ENCODE measurements around the gene STIMATE.

The STIMATE gene

DNA sequence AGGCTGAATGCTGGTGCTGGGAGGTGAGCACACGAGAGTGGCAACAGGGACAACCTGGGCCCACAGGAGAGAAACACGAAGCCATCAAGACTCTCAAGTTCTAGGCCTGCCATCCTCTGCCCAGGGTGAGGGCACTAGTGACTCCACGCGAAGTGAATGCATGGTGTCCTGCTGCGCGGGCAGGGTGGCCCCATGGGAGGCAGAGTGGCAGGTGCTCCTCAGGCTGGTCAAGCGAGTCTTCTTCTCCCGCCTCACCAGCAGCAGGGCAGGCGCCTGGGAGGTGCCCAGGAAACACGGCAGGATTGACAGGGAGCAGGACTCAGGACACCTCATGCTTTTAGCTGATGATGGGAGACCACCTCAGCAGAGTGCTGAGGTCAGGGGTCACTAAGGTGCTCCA lies 26.9 kb downstream of the STIMATE start:
- DNase-seq, result no peak

DNA sequence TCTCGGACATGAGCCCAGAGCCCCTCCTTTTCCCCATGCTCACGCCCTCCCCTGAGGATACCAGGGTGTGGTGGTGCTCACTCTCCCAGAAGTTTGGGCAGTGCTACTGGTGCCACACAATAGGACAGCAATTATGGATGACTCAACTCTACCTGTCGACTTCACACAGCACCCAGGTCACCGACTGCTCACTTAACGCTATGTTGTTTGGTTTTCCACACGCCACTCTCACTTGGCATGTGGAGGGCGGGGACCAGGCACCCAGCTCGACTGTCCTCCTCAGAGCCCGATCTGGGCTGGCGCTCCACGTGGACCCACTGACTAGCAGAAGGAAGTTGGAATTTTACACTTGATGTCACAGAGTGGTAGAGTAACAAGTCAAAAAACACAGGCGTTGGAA lies 30.9 kb downstream of the STIMATE start:
- no peak for DNase-seq

DNA sequence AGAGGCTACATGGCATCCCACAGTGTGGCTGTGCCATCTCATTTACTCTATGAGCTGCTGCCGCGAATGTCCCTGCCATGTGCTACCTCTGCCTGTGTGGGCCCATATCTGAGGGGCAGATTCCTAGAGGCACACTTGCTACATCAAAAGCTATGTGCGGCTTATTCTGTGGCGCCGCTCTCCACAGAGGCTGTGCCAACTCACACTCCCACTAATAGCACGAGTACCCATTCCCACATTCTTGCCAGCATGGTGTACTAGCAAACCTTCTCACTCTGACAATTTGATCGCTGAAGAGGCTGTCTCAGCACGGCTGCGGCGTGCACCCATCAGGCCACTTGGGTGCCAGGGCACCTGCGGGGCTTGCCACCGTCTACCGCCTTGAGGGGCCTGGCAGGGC lies 31.4 kb downstream of the STIMATE start:
- DNase-seq, result peak in 1 of 51 donors; percentile 35

DNA sequence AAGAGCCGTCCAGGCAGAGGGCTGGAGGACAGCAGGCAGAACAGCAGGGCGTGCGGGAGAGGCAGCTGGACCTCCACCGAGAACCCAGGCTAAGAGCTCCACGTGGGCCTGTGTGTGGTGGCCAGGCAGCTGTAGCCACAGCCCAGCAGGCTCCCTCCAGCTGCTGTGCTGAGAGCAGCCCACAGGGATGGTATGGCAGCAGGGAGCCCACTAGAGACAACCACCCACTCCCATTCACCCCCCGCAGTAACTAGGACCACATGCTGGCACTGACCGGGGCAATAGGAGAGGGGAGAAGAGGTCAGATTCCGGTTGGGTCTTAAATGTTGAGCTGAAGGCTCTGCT lies 37.0 kb downstream of the STIMATE start:
- DNase-seq, result no peak

DNA sequence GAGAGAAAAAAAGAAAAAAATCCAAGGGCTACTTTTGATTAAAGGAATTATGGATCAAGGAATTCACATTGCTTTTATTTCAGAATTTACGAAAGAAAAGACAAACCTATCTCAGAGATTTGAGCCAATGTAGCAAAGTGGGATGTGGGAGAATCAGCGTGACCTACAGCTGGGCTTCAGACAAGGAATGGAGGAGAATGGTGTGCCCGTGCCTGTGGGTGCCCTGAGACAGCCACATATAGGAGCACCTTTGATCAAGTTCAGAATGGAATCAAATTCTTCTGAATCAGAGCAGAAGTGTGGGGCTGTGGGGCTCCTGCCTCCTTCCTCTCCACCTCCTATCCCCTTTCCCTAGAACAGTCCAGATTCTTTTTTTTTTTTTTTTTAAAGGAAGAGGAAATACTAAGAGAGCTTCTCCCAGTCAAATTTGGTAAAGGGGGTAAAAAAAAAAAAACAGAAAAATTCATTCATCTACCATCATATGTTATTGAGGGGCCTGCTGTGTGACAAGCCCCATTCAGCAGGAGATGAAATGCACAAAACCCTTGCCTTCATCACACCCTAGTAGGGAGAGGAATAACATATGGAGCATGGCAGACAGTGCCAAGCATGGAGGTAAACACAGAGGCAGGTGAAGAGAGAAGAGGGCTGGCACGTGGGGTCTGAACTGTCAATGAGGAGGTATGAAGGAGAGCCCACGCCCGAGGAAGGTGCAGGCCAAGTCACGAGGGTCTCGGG lies 37.5 kb downstream of the STIMATE start:
- DNase-seq, result no peak

DNA sequence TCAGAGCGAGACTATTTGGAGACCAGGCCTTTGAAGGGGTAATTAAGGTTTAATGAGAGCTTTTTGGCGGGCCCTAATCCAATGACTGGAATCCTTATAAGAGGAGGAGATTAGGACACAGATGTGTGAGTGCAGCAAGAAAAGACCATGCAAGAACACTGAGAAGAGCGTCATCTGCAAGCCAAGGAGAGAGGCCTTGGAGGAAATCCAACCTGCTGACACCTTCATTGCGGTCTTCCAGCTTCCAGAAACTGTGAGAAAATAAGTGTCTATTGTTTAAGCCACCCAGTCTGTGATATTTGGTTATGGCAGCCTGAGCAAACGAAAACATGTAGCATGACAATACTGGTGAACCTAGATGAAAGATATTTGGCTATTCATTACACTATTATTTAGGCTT lies 39.5 kb downstream of the STIMATE start:
- no peak for DNase-seq

DNA sequence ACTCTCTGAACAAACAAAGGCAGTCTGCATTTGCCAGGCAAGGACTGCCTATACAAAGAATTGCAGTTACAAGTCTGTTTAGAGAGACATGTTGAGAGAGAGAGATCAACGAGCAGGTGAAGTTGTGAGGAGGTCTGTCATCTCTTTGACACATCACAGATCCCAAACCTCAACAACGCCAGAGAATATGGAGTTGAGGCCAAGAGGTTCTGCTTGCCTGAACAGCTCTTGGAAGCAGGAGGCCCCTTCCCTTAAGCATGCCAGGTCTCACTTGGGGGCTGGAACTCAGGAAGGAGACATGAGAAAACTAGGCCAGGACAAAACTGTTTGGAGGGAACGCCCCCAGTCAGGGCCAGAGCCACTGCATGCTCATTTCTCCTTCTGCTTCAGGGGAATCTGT lies 40.2 kb downstream of the STIMATE start:
- no peak for DNase-seq

DNA sequence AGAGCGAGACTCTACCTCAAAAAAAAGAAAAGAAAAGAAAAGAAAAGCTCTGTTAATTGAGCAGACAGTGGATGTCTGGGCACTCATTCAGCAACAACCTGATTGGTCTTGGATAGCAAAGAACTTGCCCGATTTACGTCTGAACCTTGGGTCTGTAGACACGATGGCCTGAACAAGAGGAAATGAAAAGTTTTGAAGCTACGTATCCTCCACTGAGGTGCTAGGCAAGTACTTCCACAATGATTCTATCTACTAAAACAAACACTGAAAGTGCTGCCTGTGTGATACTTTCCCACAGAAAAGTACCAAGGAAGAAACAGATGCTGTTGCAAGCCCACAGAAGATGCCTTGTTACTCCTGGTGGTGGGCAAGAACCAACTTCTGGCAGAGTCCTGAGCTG lies 40.7 kb downstream of the STIMATE start:
- DNase-seq, result no peak

DNA sequence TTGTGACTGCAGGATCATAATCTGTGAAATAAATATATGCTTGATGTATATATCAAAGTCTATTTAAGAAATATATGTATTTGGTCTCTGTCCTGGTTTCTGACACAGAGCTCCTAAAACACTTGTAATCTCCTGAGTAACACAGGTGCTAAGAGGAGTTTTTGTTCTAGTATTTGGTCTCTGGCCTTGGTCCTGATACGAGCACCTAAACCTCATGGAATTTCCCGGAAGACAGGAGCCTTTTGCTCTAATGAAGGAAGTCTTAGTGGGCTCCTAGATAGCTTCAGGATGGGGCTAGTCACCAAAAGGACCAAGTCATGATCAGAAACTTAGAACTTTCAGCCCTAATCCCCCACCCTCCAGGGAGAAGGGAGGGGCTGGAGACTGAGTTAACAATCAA lies 43.3 kb downstream of the STIMATE start:
- DNase-seq, result no peak

DNA sequence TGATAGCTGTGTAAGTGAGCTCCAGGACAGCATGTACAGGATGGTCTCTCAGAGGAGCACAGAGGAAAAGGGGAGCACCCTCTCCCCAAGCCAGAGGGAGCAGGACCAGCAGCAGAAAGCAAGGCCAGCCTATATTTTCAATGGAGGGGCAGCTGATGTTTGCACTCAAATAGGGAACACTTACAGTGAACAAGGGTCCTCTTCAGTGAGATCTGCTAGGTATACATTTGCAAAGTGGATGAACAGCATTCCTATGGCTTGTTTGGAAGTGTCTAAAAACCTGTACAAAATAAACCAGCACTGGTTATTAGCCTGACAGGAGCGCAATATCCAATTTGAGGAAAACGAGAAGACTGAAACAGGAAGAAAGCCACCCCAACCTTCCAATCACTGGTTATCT lies 44.9 kb downstream of the STIMATE start:
- DNase-seq, result no peak

DNA sequence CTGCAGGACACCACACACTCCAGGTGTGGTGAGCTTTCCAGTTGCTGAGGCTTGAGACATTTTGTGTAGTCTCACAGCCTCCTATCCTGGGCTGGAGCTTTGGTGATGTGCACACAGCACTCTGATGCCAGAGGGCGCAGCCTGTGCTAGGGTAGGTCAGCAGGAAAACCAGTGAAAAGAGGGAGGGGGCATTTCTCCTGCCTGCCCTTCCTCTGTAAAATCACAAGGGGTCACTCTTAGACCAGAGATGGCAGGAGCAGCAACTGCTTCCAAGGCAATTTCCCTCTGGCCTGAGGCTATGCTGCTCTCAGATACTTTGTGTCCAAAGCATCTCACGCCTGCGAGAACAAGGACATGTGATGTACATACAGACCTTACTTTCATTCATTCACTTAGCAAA lies 46.0 kb downstream of the STIMATE start:
- peak in 5 of 51 donors; percentile 10 to 28 (median 16) for DNase-seq

DNA sequence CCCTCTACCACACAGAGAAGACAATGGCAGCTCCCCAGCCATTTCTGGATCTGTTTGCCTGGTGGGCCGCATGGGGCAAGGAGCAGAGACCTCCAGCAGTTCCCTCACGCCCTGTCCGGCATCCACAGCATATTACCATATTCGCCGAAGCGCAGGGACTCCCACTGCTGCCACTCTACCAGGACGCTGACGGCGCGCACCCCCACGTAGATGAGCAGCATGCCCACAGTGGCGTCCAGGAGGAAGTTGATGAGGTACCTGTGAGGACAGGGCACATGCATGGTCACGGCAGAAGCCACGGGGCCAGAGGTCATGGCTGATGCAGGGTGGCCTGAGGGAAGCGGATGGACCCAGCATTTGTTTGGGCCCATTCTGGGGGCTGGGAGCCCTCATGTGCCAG lies 47.7 kb downstream of the STIMATE start:
- no peak for DNase-seq

DNA sequence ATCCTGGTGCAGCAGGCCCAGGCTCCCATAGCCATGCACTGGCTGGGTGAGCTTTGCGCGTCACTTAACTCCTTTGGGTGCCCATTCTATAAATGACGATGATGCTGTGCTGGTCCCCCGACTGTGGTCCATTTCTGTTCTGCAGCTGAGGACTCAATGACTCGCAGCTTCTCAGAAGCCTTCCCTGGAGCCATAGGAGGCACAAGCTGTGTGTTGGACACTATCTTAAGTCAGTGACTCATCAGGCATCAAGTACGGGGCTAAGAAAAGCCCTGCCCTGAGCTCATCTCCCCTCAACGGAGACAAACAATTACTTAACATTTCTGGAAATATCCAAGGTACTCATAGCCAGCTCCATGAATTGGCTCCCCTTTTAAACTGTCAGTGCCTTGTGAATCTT lies 48.7 kb downstream of the STIMATE start:
- DNase-seq, result peak in 1 of 51 donors; percentile 22

DNA sequence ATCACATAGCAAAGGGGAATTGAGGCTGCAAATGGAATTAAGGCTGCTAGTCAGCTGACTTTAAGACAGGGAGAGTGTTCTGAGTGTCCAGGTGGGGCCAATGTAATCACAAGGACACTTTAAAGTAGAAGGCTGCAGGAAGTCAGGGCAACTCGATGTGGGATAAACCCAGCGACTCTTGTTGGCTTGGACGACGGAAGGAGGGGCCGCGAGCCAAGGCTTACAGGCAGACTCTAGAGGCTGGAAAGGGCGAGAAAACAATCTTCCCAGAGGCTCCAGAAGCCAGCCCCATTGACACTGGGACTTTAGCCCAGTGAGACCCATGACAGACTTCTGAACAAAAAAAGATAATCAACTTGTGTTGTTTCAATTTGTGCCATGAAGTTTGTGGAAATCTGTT lies 49.6 kb downstream of the STIMATE start:
- DNase-seq, result no peak

DNA sequence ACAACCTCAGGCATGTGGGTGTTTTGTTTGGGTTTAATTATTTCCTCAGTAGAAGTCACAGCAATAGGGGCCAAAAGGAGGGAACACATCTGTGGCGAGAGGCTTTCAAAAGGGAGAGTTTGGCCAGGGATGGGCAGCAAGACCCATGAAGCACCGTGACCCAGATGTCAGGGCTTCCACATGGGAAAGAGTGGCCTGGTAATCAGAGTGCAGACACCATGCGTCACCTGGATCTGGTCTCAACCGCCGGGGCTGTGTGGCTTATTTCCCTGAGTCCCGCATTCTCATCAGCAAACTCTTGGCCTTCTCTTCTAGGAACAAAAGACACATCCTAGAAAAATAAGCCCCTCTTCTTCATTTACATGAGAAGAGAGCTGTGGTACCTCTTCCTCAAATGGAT lies 50.1 kb downstream of the STIMATE start:
- no peak for DNase-seq

DNA sequence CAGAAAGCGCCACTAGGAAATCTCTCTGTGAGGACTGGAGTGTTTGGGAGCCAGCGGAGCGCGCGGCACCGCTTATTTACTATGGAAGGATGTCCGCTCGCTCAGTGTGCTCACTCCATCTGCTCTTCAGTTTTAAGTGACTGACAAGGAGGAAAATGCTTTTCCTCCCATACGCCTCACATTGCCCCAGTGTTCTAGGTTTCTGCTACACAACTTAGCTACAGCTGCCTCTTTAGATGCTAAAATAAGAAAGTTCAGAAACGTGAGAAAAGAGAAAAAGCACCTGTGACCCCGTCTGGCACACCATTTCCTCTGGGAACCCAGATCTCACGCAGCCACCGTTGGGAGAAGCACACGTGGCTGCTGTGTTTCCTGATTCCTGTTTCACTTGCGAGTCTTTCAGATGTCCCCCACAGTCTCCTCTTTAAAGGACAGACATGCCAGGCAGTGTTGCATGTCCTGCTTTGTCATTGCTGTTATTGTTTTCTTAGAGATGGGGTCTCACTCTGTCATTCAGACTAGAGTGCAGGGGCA lies 50.8 kb downstream of the STIMATE start:
- peak in 1 of 51 donors; percentile 14 for DNase-seq

DNA sequence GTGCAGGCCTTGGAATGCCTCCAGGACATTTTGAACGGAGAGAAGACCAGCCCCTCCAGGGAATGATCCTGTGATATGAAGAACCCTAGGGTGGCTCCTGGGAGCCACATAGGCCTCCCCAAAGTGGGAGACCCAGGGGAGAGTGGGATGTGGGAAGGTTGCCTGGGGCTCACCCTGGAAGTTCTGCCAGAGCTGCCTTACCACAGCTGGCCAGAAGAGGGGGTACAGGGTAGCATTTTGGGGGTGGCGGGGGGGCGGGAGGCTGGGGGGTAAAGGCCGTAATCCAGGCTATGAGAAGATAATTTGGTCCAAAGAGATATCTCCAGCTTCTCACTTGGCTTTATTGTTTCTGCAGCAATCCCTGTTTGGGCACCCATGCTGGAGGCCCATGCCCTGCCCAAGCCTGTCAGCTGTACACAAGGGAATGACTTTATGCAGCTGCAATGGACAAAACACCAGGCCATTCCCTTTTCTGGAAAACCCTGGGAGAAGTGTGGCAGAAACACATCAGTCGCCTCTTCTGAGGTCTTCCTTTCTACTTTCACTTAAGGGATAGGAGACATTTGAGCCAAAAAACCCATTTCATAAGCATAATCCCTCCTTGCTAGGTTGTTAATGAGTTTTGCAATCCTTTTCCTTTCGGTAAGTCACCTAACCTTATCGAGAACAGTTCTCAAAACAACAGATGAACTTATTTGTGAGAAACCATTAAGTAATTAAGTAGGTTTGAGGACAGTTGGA lies 51.5 kb downstream of the STIMATE start:
- peak in 7 of 51 donors; percentile 4 to 26 (median 17) for DNase-seq

DNA sequence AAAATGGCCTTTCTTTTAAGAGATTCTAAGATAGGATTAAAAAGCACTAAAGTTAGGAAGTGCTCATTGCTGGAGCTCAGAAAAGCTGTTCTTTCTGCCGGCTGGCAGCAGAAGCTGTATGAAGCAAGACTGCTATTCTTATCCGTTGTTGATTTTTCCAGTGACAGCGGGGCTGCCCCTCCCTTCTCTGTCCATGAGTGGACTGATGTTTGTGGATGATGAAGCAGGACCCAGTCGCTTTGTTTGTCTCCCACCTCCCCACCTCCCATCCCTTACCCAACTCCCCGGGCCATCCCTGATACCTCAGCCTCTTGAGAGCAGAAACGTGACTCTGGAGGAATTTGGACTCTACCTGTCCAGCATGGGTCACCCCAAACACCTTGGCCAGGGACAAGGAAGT lies 52.2 kb downstream of the STIMATE start:
- DNase-seq, result peak in 17 of 51 donors; percentile 6 to 53 (median 21)

DNA sequence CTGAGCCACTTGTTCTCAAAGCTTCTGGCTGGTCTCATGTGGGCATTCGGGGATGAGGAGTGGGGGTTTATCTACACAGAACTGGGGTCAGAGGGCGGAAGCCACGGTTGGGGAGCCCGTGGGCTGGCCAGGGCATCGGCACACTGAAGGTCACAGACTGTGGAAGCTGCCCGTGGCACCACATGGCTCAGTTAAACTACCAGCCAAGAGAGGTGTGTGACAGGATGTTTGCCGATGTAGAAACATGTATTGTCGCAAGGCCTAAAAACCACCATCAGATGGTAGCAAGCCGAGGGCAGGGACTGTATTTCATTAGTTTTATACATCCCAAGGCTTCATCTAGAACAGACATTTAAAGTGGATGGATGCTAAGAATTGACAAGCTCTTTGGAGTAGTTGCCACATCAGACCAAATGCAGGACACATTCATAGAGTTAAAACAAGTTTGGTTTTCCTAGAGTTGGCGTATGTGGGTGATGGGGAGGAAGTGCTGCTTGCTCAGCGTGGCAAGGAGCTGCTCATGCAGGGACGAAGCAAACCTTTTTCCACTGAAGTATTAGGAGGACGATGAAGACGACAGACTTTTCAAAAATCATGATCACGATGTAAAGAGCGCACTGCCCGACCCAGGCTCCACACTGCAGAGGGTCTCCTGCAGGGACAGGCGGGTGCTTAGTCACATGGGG lies 52.9 kb downstream of the STIMATE start:
- no peak for DNase-seq

DNA sequence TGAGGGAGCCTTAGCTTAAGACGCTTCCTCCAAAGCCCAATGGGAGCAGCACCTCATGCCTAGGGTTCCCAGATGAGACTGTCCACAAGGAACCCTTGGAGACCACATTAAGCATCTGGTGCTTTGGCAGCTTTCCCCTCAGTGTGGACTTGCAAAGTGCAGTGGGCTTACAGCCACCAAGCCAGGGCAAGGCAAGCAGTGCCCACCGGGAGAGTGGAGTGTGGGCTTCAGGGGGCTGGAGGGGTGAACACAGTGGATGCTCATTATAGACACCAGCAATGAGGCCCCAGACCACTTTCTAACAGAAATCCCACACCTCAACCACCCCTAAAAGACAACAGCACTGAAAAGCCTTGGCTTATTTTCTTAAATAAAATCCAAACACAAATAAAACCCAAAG lies 53.5 kb downstream of the STIMATE start:
- no peak for DNase-seq

DNA sequence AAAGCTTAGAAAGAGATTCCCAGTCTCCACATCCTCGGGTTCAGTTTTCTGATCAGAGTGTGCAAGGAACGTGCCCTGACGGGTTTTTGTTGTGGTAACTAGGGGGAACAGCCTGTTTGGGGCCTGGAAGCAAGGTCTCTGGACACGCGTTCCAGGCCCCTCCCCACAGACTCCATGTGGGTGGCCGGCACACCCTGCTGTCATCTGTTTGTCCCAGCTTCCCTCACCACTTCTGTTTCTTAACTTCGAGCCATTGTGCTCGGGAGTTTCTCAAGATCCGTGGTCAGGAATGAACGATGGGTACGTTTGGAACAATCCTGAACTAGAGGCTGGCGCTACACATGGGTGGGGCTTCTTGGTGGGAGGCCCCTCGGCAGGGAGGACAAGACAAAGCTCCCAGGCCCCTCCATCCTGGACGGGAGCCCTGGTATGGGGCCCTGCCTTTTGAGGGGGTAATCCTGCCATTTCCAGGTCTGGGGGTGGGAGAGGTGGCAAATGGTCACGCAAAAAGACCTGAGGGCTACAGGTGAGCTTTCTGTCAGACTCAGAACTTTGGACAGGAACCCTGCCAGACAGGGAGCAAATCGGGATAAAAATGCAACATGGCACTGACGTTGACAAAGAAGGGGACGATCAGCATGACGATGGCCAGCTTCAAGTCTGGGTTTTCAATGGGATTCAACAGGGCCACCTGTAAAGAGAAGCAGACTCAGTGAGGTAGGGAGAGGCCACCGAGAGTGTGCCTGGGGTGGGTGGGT lies 54.1 kb downstream of the STIMATE start:
- no peak for DNase-seq

DNA sequence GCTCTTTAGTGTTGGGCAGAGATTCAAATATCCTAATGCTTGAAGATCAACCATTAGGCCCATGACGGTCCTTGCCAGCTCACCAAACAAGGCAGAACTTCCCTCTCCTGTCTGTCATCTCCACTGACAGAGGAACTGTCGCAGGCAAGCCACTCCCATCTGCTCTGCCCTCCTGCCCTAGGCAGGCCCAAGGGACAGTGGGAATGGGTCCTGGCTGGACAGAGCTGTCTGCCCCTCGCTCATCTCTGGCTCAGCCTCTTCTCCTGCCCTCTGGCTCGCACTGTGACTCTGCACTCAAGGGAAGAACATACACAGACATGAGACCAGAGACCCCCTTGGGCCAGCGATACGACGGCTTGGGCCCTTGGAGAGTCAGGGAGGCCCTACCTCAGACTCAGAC lies 54.9 kb downstream of the STIMATE start:
- DNase-seq, result no peak

Measured in hypothalamus (tissue), 51 donors.